Endothelial cell of umbilical vein (primary cell): ENCODE measurements around the gene ARHGAP21.

ENCODE experiments used
- EZH2 ChIP-seq: IDR thresholded peaks from 2 replicates; pipeline ENCODE4 v1.6.1; 2012; ENCODE audit warnings: borderline replicate concordance, low read depth, mild to moderate bottlenecking, moderate library complexity, low read length, inconsistent platforms; ENCODE audit not compliant: severe bottlenecking
- JUN ChIP-seq: IDR thresholded peaks from 2 replicates; pipeline ENCODE4 v1.6.1; 2011; ENCODE audit warnings: borderline replicate concordance, low read depth; ENCODE audit not compliant: insufficient read length, insufficient read depth
- MYC ChIP-seq: IDR thresholded peaks from one replicate; pipeline ENCODE4 v1.6.1; 2011; ENCODE audit warnings: mild to moderate bottlenecking, low read depth, low read length
- POLR2A ChIP-seq: IDR thresholded peaks from 2 replicates; pipeline ENCODE4 v1.6.1; 2012; ENCODE audit warnings: low read depth, mild to moderate bottlenecking, control low read depth, low read length
- POLR2AphosphoS5 ChIP-seq: IDR thresholded peaks from 2 replicates; pipeline ENCODE4 v1.6.1; 2012; ENCODE audit warnings: low read depth, mild to moderate bottlenecking, control low read depth, low read length, moderate library complexity; ENCODE audit not compliant: insufficient read depth
- TF ChIP-seq, protein P1 (sequence below), 2 donors: IDR thresholded peaks; 1 replicate in 1 of 2; 2 replicates in 1 of 2; pipeline ENCODE4 v1.5.1; 2011; ENCODE audit warnings: low read length in 2 of 2, mild to moderate bottlenecking in 2 of 2, moderate library complexity in 2 of 2, control low read depth in 1 of 2, inconsistent platforms in 1 of 2, low read depth in 1 of 2; ENCODE audit not compliant: insufficient read depth in 1 of 2; ENCODE audit errors: extremely low read depth in 1 of 2

DNA sequence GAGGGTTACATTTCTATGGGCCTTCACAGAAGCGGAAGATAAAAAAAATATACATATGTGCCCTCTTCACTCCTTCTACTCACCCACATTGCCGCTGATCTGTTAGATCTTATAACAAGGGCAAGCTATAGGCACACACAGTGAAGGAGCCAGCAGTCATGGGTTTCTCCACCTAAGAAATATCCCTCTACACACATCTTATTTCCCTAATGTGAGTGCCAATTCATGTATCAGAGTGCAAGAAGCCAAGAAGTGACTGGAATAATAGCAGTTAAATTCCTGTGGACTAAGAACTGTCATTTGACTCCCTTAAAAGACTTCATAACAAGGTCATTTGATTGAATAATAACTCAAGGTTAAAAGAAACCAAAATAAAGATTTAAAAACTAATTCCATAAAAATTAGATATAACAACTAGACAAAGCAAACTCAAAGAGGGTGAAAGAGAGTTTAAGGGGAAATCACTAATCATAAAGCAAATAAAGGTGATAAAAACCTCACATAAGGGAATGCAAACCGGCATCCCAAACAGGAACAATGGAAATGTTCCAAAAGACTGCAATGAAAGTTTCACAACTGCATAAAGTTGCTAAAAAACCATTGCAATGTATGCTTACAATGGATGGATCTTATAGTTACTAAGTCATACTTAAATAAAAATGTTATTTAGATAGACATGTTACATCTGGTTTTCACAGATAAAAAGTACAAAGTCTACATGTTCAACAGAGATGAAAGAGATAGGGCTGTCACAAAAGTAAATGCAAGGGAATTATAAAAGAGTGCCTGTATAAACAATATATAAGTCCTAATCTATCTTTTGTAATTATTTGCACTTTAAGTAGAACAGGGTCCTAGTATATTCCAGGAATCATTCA, 42.8 kb downstream of the ARHGAP21 start:
- TF ChIP-seq, protein P1, sequence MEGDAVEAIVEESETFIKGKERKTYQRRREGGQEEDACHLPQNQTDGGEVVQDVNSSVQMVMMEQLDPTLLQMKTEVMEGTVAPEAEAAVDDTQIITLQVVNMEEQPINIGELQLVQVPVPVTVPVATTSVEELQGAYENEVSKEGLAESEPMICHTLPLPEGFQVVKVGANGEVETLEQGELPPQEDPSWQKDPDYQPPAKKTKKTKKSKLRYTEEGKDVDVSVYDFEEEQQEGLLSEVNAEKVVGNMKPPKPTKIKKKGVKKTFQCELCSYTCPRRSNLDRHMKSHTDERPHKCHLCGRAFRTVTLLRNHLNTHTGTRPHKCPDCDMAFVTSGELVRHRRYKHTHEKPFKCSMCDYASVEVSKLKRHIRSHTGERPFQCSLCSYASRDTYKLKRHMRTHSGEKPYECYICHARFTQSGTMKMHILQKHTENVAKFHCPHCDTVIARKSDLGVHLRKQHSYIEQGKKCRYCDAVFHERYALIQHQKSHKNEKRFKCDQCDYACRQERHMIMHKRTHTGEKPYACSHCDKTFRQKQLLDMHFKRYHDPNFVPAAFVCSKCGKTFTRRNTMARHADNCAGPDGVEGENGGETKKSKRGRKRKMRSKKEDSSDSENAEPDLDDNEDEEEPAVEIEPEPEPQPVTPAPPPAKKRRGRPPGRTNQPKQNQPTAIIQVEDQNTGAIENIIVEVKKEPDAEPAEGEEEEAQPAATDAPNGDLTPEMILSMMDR (IDR thresholded peaks at IDR 0.05; ENCODE audit: extremely low read depth in 1 of 2, insufficient read depth in 1 of 2, low read depth in 1 of 2, low read length in 2 of 2) = no peak
- TF ChIP-seq POLR2AphosphoS5 = no peak
- TF ChIP-seq POLR2A = no peak
- no peak for TF ChIP-seq MYC
- TF ChIP-seq EZH2 = no peak
- no peak for TF ChIP-seq JUN
